ENCODE measurements around the gene NAXD.
"Not testable (repeated sequence)": the region's sequence is repeated elsewhere in the genome, so short reads cannot be mapped to it uniquely, and the experiment has no call there.

The NAXD gene

GRCh38 chr13:110645750-110646149 is 30.4 kb downstream of the NAXD start:
- DNase-seq = no peak

DNA sequence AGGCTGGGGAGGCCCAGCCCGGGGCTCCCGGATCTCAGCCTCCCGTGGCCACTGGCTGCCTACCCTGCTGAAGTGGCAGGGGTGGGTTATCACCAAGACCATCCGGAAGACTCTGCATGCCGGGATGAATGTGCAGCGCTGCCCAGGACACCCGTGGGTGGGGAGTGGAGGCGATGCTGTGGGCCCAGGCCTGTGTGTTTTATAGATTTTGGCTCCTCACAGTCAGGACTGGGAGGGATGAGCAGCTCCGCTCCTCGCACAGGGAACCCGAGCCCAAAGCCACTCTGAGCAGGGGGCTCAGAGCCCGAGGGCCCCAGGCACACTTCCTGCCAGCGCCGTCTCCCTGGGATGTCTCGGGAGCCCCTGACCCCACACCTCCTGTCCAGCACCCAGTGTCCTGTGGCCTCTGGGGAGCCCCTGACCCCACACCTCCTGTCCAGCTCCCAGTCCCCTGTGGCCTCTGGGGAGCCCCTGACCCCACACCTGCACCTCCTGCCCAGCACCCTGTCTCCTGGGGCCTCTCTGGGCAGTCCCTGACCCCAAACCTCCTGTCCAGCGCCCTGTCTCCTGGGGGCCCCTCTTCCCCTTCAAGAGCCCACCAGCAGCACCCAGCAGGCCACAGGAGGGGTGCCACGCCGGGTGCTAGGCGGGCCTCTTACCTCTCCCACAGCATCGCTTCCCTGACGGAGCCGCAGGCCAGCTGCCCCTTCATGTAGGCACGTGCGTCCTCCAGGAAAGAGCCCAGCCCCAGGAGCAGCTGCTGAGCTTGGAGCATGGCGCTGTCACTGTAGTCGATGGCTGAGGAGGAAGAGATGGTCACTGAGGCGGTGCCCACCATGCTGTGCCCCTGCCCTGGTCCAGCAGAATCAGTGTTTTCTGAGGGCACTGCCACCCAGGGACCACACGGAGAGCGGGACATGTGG is 31.4 kb downstream of the NAXD start:
- no peak for DNase-seq

- no peak for DNase-seq
Measured at GRCh38 chr13:110647365-110647737, 32.0 kb downstream of the NAXD start.

DNA sequence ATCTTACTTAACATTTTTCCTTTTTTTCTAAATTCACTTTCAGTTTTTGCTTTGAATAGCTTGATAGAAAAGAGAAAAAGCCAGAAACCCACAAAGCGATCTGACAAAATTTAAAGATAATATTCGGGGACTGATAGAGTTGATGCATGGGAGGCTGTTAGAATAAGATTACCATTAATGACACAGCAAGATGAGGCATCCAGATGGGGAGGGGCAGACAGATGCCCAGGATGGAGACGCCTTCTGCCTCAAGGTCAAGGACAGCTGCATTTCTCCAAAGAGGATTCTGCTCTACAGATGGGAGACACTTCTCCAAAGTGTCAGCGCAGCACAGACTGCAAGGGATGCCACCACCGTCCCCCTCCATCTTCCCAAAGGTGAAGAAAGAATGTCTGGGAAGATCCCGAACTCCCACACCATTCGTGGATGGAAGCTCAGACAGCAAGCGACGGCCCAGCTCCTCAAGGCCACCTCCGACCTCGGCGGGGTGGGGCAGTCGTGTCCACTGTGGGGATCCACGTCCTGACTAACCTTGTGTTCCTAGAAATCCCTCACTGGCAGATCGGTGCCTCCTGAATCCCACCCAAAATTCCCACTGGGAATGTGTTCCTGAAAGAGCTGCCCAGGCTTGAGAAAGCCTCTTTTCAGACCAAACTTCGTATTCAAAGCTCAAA is 32.9 kb downstream of the NAXD start:
- no peak for DNase-seq

DNA sequence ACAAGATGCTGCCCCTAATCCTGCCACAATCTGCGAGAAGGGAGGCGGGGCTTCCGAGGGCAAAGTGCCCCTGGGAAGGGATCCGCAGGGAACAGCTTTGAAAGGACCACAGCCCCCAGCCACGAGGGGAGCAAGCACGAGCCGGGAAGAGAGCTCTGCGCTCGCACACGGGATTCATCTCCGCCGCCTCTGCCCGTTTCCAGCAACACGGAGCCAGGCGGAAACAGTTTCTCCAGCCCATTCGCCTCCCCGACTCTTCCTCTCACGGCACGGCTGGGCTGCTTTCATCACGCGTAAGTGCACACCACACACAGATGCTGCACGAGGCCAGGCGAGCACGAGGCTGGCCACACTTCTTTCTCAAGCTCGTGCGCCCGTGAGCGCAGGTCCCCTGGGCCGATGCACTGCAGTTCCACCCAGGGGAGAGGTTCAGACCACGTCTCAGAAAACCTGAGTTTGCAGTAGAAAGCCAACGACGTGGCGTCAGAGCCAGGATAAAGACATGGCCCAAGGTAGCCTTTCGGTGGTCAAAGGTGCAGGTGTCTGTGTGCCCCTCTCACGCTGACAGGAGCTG is 33.6 kb downstream of the NAXD start:
- no peak for DNase-seq

DNA sequence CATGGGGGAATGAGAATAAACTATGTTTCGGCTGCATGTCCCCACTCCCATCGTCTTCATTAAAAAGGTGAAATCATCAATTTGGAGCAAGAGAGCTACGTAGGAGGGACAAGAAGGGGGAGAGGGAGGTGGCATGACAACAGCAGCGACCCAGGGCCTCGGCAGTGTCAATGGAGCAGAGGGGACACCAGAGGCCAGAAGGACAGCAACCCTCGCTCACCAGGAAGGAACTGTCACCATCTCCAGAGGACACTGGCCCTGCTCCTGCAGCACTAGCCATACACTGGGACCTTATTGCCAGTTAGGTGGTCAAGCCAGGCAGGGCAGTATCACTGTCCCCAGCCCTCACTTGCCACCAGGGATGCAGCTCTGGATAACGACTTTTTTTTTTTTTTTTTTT is 34.2 kb downstream of the NAXD start:
- no peak for DNase-seq

DNA sequence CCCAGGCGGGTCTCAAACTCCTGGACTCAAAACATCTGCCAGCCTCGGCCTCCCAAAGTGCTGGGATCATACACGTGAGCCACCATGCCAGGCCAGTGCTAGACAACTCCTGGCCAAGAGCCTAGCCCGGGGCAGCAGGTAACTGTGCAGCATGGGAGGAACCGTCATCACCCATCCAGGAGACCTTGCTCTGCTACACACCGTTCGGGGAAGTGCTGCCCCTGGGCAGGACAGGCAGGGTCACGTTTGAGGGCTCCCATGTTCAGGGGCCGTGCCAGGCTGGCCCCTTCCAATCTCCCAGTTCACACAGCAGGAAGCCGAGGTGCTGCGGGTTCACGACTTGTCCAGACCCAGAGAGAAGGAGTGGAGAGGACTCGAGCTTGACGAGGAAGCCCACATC is 35.1 kb downstream of the NAXD start:
- DNase-seq = no peak

- DNase-seq = no peak
Measured at GRCh38 chr13:110651271-110651670, 35.9 kb downstream of the NAXD start.

DNA sequence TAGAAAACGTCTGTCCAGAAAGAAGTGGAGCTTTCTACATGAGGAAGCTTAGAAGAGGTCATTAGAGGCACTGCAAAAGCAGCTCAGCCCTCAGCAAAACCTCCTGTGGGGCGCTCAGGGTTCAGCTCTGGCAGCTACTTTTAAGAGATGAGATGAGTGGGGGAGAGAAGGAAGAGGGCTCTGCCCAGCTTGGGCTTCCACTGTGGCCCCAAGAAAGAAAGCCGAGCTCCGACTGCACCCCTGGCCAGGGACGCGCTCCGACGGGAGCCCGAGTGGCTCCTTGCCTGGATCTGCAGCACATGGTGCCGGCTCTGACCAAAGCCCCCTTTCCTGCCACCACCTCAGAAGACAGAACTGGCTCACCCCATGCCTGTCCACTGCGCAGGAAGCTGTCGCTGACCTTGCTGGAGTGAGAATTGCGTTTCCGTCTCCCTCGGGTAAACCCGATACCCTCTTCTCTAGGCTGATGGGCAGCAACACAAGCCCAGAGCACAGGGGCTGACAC is 36.4 kb downstream of the NAXD start:
- DNase-seq = no peak

- no peak for DNase-seq
Measured at GRCh38 chr13:110652231-110652730, 36.9 kb downstream of the NAXD start.

DNA sequence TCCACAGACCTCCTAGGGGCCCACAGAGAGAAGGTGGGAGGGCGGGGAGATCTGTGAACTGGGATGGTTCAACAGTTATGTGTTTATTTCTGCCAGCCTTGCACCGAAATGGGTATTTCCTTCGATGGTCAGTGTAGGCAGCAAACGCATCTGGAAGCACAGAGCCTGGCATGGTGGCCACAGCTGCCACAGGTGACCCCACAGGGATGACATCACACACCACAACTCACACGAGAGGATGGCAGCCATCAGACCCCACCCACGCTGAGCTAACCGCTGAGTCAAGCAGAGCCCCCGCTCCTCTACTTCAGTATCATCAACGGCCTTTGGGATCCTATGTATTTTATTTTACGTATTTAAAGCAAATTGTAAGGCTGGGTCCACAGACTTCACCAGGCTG is 37.4 kb downstream of the NAXD start:
- DNase-seq = no peak

DNA sequence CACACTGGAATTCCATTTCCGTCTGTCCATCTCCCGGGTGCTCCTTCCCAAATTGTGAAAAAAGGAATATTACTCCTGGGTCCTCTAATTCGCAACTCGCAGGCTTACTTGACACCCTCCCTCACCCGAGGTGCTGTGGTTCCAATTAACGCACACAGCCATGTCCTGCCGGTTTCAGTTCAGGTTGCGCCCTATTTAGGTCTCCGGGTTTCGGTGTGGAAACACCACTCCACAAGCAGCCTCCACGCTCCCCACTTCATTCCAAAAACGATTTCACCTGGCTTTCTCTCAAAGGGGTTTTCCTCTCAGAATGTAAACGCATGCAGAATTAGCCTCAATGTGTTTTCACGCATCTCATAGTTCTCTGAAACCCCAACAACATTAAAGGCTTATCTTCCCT is 37.9 kb downstream of the NAXD start:
- DNase-seq = no peak

DNA sequence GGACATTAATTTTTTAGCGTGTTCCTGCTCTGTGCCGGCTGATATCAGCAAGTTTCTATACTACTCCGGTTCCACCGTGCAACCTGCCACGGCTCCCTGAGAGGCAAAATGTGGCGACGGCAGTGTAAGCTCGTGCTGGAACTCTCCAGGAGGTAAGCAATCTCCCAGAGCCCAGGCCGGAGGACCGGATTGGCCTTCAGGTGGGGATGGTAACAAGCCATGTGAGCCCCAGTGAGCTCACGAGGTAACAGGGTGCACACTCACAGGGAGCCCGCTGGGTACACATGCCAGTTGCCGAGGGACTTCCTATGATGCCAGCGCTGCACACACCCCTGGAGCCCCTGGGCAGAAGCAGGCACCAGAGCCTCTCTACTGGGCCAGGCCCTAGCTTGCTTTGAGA is 38.5 kb downstream of the NAXD start:
- no peak for DNase-seq

DNA sequence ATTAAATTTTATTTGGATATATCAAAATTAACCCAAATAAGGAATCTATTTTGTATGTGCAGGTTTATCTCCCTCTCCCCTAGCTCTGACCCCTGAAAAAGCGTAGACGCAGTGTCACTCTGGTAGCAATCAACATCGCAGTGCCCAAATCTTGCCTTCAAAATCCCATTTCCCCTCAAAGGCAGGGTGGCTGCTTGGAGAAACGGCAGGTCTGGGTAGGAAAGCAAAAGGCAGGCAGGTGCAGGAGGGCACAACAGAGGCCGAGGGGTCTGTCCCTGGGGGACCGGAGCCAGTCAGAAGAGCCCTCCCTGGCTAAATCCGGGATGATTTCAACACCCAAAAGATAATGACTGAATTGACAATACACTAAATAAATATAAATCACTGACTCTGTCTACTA is 41.9 kb downstream of the NAXD start:
- no peak for DNase-seq

DNA sequence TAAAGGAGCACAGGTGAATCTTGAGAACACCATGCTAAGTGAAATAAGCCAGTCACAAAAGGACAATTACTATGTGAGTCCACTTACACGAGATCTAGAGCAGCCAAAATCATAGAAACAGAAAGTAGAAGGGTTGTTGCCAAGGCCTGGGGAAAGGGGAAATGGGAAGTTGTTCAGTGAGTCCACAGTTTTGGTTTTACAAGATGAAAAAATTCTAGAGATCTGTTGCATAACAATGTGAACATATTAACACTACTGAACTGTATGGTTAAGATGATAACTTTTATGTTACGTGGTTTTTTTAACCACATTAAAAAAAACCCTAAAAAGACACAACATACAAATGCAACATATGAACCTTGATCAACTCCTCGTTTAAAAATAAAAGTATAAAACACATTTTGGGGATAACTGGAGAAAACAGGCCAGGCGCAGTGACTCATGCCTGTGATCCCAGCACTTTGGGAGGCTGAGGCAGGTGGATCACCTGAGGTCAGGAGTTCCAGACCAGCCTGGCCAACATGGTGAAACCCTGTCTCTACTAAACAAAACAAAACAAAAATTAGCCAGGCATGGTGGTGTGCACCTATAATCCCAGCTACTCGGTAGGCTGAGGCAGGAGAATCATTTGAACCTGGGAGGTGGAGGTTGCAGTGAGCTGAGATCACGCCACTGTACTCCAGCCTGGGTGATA is 43.0 kb downstream of the NAXD start:
- not testable (repeated sequence) for DNase-seq

GRCh38 chr13:110661256-110661655 is 45.9 kb downstream of the NAXD start:
- no peak for DNase-seq

DNA sequence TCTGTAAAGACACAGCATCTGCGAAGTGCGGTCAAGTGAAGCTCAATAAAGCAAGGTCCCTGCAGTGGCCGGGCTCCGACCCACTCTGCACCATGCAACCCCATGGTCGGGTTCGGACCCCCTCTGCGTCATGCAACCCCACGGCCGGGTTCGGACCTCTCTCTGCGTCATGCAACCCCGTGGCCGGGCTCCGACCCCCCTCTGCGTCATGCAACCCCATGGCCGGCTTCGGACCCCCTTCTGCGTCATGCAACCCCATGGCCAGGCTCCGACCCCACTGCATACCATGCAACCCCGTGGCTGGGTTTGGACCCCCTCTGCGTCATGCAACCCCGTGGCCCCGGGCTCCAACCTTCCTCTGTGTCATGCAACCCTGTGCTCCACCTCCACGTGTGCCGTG is 46.7 kb downstream of the NAXD start:
- no peak for DNase-seq

DNA sequence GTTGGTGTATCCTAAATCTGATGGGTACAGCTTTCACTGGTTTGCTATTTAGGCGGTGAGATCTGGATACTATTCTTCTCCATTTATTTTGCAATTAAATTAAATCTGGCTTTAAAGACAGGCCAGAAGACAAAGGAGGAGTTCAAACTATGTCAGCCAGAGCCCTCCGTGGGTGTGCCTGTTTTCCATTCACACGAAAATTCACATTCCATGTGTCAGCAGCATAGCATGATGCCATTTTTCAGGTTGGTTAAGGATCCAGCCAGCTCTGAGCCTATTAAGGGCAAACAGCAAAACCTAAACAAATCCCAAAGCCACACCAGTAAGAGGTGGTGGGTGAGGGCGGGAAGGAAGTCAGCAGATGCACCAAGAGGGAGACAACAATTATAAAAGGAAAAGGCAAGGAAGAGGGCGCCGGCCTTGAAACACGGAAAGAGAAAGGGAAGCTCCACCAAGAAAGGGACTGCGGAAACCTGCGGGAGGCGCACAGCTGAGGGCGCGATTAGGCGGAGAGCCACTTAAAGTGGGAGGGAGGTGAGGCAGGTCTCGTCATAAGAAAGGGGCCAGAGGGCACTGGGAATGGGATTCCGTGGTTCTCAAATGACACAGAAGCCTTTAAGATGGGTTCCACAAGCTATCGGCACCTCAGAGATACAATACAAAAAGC is 47.6 kb downstream of the NAXD start:
- DNase-seq = no peak

GRCh38 chr13:110663491-110663890 is 48.1 kb downstream of the NAXD start:
- no peak for DNase-seq

DNA sequence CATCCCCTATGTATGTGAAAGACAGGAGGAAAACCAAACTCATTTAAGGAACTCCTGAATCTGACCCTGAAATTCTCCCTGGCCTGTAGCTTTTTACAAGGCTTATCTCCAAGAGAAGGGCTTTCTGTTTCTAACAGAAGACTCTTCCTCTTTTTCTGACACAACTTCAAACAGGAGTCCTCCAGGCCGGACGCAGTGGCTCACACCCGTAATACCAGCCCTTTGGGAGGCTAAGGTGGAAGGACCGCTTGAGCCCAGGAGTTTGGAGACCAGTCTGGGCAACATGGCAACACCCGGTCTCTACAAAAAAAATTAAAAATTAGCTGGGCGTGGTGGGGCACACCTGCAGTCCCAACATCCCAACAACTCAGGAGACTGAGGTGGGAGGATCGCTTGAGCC is 48.7 kb downstream of the NAXD start:
- DNase-seq = no peak

DNA sequence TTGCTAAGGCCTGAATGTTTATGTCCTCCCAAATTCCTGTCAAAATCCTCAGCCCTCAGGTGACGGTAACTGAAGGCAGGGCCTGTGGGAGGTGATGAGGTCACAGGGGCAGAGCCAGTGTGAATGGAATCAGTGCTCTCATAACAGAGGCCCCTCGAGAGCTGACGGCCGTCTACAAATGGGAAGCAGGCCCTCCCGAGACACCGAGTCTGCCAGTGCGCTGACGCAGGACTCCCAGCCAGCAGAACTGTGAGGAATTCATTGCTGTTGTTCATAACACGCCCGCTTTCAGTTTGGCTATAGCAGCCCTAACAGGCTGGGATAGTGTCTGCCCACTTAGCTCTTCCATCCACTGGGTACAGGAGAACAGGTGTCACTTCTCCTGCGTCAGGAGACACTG is 49.3 kb downstream of the NAXD start:
- no peak for DNase-seq

GRCh38 chr13:110665491-110666254 is 50.3 kb downstream of the NAXD start:
- DNase-seq = no peak

Measured in stimulated activated CD4-positive, alpha-beta T cell treated with anti-CD3 and anti-CD28 coated beads, Interleukin-2, amount 100 ng/mL, for 24 hours (primary cell).